Measurements from ENCODE around the gene ABR. TPM values are rescaled to one million over a fixed set of nuclear protein-coding genes. Genes with fewer than 3 reads are reported as not detected.
"Not testable (repeated sequence)": the region's sequence is repeated elsewhere in the genome, so short reads cannot be mapped to it uniquely, and the experiment has no call there.

Gene ABR
- total RNA-seq, 2 donors from 2014 or later, result 101 to 130 TPM

GRCh38 chr17:979539-980405, 200.0 kb downstream of the ABR start, which contains the start of gene NXN:
TSS of gene NXN (minus strand) at chr17:979776.
- peak within 1 kb of the TSS; percentile 90 for H3K4me3 Mint-ChIP-seq
- ATAC-seq, result peak; percentile 85
- peak within 1 kb of the TSS; percentile 74 for H3K27ac Mint-ChIP-seq
- peaks cover 13% of the 10 kb centered on the region for H3K4me1 Mint-ChIP-seq
- H3K36me3 Mint-ChIP-seq (ENCODE audit: low read depth), result peaks cover 2% of the 10 kb centered on the region
- peak; percentile 86 to 94 (median 88) for DNase-seq
- H3K27me3 Mint-ChIP-seq, result peaks cover 27% of the 10 kb centered on the region
- H3K9me3 ChIP-seq (ENCODE audit: control insufficient read depth, low read length, poor library complexity, severe bottlenecking), result no peaks in the 10 kb centered on the region

- ATAC-seq, result no peak
- Mint-ChIP-seq H3K27ac (no peak overlapping the region), H3K4me3 (peak overlapping the region; percentile 90), H3K36me3 (ENCODE audit: low read depth) (peaks cover 2% of the 10 kb centered on the region), H3K4me1 (peaks cover 13% of the 10 kb centered on the region), H3K27me3 (peaks cover 31% of the 10 kb centered on the region)
- DNase-seq, result no peak
- no peaks in the 10 kb centered on the region for H3K9me3 ChIP-seq (ENCODE audit: control insufficient read depth, low read length, poor library complexity, severe bottlenecking)
Measured at GRCh38 chr17:979212-979538, 200.6 kb downstream of the ABR start.

- H3K4me3 Mint-ChIP-seq, result peak overlapping the region; percentile 87
- DNase-seq, result no peak
- H3K9me3 ChIP-seq (ENCODE audit: control insufficient read depth, low read length, poor library complexity, severe bottlenecking), result no peaks in the 10 kb centered on the region
- ATAC-seq, result no peak
- peaks cover 34% of the 10 kb centered on the region for H3K27me3 Mint-ChIP-seq
- H3K36me3 Mint-ChIP-seq (ENCODE audit: low read depth), result peaks cover 2% of the 10 kb centered on the region
- H3K27ac Mint-ChIP-seq, result no peak overlapping the region
- peaks cover 13% of the 10 kb centered on the region for H3K4me1 Mint-ChIP-seq
Measured at GRCh38 chr17:978103-979093, 201.4 kb downstream of the ABR start.

- ATAC-seq, result no peak
- Mint-ChIP-seq H3K4me1 (peaks cover 13% of the 10 kb centered on the region), H3K27me3 (peaks cover 40% of the 10 kb centered on the region), H3K36me3 (ENCODE audit: low read depth) (peaks cover 2% of the 10 kb centered on the region), H3K4me3 (no peak overlapping the region), H3K27ac (no peak overlapping the region)
- DNase-seq, result no peak
- no peaks in the 10 kb centered on the region for H3K9me3 ChIP-seq (ENCODE audit: control insufficient read depth, low read length, poor library complexity, severe bottlenecking)
Measured at GRCh38 chr17:977166-977565, 202.6 kb downstream of the ABR start.

GRCh38 chr17:976312-976711, 203.5 kb downstream of the ABR start:
- Mint-ChIP-seq H3K4me1 (peaks cover 13% of the 10 kb centered on the region), H3K4me3 (no peak overlapping the region), H3K36me3 (ENCODE audit: low read depth) (peaks cover 2% of the 10 kb centered on the region), H3K27ac (no peak overlapping the region), H3K27me3 (peaks cover 40% of the 10 kb centered on the region)
- H3K9me3 ChIP-seq (ENCODE audit: control insufficient read depth, low read length, poor library complexity, severe bottlenecking), result no peaks in the 10 kb centered on the region
- DNase-seq (no peak), ATAC-seq (no peak)

GRCh38 chr17:975371-975915, 204.3 kb downstream of the ABR start:
- H3K27ac Mint-ChIP-seq, result no peak overlapping the region
- no peak overlapping the region for H3K4me3 Mint-ChIP-seq
- H3K36me3 Mint-ChIP-seq (ENCODE audit: low read depth), result peaks cover 2% of the 10 kb centered on the region
- ATAC-seq, result no peak
- peaks cover 40% of the 10 kb centered on the region for H3K27me3 Mint-ChIP-seq
- H3K9me3 ChIP-seq (ENCODE audit: control insufficient read depth, low read length, poor library complexity, severe bottlenecking), result no peaks in the 10 kb centered on the region
- DNase-seq, result no peak
- peaks cover 7% of the 10 kb centered on the region for H3K4me1 Mint-ChIP-seq

- DNase-seq; H3K4me3 Mint-ChIP-seq; H3K9me3 ChIP-seq (ENCODE audit: control insufficient read depth, low read length, poor library complexity, severe bottlenecking); H3K36me3 Mint-ChIP-seq (ENCODE audit: low read depth); H3K4me1 Mint-ChIP-seq; ATAC-seq; H3K27ac Mint-ChIP-seq: not testable (repeated sequence)
- peaks cover 43% of the 10 kb centered on the region for H3K27me3 Mint-ChIP-seq
Measured at GRCh38 chr17:974778-975177, 205.0 kb downstream of the ABR start.

GRCh38 chr17:973053-973452, 206.7 kb downstream of the ABR start:
- Mint-ChIP-seq H3K27me3 (peaks cover 54% of the 10 kb centered on the region), H3K27ac (no peak overlapping the region), H3K36me3 (ENCODE audit: low read depth) (no peaks in the 10 kb centered on the region), H3K4me3 (no peak overlapping the region), H3K4me1 (peaks cover 10% of the 10 kb centered on the region)
- ATAC-seq, result peak; percentile 72
- H3K9me3 ChIP-seq (ENCODE audit: control insufficient read depth, low read length, poor library complexity, severe bottlenecking), result no peaks in the 10 kb centered on the region
- DNase-seq, result no peak

GRCh38 chr17:971861-972260, 207.9 kb downstream of the ABR start:
- H3K4me3 Mint-ChIP-seq; ATAC-seq; H3K9me3 ChIP-seq (ENCODE audit: control insufficient read depth, low read length, poor library complexity, severe bottlenecking); H3K36me3 Mint-ChIP-seq (ENCODE audit: low read depth); H3K27ac Mint-ChIP-seq; DNase-seq: not testable (repeated sequence)
- peaks cover 48% of the 10 kb centered on the region for H3K27me3 Mint-ChIP-seq
- H3K4me1 Mint-ChIP-seq, result peaks cover 11% of the 10 kb centered on the region

- H3K27me3 Mint-ChIP-seq, result peaks cover 39% of the 10 kb centered on the region
- ATAC-seq (no peak), DNase-seq (no peak)
- peaks cover 11% of the 10 kb centered on the region for H3K4me1 Mint-ChIP-seq
- H3K27ac Mint-ChIP-seq, result no peak overlapping the region
- H3K4me3 Mint-ChIP-seq, result no peak overlapping the region
- no peaks in the 10 kb centered on the region for H3K36me3 Mint-ChIP-seq (ENCODE audit: low read depth)
- no peaks in the 10 kb centered on the region for H3K9me3 ChIP-seq (ENCODE audit: control insufficient read depth, low read length, poor library complexity, severe bottlenecking)
Measured at GRCh38 chr17:970364-970763, 209.4 kb downstream of the ABR start.

- DNase-seq (no peak), ATAC-seq (no peak)
- Mint-ChIP-seq H3K4me1 (peaks cover 11% of the 10 kb centered on the region), H3K4me3 (peak overlapping the region; percentile 55), H3K36me3 (ENCODE audit: low read depth) (no peaks in the 10 kb centered on the region), H3K27me3 (peaks cover 42% of the 10 kb centered on the region), H3K27ac (no peak overlapping the region)
- H3K9me3 ChIP-seq (ENCODE audit: control insufficient read depth, low read length, poor library complexity, severe bottlenecking), result no peaks in the 10 kb centered on the region
Measured at GRCh38 chr17:969811-970355, 209.9 kb downstream of the ABR start.

GRCh38 chr17:968812-969730, 210.7 kb downstream of the ABR start:
- H3K4me3 Mint-ChIP-seq, result no peak overlapping the region
- ATAC-seq (no peak), DNase-seq (no peak)
- no peak overlapping the region for H3K27ac Mint-ChIP-seq
- no peaks in the 10 kb centered on the region for H3K9me3 ChIP-seq (ENCODE audit: control insufficient read depth, low read length, poor library complexity, severe bottlenecking)
- H3K4me1 Mint-ChIP-seq, result peaks cover 11% of the 10 kb centered on the region
- no peaks in the 10 kb centered on the region for H3K36me3 Mint-ChIP-seq (ENCODE audit: low read depth)
- H3K27me3 Mint-ChIP-seq, result peaks cover 41% of the 10 kb centered on the region
